HG02763 (cell line): ENCODE measurements around the gene L3MBTL4.
A peak's percentile ranks its signal among the peaks of the same experiment; 100 is the strongest.
"Not testable (repeated sequence)": the region's sequence is repeated elsewhere in the genome, so short reads cannot be mapped to it uniquely, and the experiment has no call there.

Experiments
- ATAC-seq: cut with Tn5 transposase; IDR thresholded peaks from one replicate; pipeline ENCODE4 v1.9.1; 2021; ENCODE audit warnings: mild to moderate bottlenecking, moderate library complexity; ENCODE audit not compliant: unreplicated experiment

L3MBTL4 gene

DNA sequence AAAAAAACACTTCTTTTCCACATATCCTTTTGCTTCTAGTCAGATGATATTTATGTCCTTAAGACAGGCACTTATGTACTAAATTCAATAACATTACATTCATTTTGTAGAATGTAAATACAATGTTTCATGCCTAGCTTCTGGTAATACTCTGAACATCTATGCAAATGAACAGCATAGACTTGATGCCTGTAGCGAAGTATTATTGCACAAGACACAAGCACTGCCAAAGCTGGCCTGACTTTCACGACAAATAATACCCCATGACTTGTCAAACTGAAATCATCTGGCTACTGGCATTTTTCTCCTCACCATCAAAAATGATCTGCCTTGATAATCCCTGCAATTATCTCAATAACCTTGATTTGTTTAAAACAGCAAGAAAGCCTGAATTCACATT is 101.3 kb downstream of the L3MBTL4 start:
- no peak for ATAC-seq

DNA sequence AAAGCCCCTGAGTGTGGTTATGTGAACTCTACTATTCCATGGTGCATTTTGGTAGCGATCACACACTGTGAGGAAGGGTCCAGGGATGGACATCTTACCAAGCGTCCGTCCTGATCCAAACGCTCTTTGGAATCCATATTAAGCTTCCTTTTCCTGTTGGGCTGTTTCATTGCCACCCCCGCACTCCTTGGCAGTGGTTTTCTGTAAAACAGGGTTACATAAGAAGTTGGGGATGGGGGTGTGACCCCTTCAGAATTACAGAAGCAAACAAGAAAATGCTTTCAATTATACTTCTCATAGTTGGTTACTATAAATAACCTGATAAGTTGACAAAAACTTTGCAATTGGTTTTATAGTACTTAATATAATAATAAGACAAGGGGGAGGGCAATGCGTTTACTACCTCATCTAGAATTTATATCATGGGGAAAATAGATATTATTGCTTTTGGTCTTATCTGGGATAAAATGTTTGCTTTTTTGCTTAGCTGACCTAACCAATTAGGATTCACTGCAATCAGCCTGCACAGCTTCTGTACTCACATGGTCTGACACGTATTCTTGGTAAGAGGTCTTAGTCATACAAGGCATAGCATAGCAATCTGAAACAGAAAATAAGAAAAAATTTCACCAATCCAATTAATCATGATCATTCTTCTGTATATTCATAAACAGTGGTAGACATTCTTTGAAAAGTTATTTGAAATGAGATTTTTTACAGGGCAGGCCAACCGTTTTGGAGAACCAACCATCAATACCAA is 103.1 kb downstream of the L3MBTL4 start:
- ATAC-seq = no peak

DNA sequence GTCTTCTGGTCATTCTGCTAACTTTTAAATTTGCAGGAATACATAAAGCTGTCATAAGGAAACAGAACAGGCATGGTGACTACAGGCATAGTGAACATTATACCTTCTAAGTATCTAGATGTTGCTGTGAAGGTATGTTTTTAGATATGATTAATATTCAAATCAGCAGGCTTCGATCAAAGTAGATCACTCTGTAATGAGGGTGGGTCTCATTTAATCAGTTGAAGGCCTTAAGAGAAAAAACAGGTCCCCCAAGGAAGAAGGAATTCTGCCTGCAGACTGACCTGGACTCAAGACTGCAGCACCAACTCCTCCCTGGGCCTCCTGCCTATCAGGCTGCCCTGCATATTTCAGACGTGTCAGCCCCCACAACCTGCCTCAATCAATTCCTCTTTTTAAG is 104.0 kb downstream of the L3MBTL4 start:
- ATAC-seq = no peak

DNA sequence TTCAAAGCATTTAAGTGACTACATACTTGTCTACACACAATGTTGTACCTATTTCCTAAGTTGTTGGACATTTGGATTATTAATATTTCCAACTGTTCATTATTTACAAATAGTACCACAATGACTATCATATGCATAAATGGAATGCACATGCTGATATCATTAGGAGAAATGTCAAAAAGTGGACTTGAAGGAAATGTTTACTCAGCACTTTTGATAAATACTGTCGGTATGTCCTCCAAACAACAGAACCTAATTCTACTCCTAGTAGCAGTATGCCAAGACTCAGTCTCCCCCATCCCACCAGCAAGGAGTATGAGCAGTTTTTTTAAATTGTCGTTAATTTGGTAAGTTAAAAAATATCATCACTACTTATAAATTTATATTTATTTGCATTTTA is 116.8 kb downstream of the L3MBTL4 start:
- no peak for ATAC-seq

DNA sequence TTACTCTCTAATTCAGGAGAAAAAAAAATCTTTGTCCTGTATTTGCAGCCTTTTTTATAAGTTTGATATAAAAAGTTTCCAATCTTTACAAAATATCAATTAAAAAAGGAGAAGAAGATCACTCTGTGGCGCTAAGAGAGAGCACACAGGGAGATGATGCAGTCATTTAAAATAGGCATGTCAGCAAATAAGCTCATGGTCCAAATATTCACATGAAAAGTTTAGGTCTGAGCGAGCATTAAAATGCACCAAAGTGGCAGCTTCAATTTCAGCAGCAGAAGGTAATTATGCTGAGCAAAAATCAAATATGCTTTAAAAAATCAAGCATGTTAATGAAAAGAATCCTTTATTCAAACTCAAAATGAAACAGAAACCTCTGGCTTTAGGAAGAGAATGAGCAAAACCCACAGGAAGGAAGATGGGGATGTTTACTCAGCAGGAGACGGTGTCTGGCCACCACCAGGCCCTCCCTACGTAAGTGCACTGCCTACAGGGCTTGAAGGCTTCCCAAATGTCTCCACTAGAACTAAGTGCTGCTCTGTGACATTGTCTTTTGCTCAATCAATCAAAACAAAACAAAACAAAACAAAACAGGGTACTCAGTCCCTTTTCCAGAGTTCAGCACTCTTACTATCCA is 120.4 kb downstream of the L3MBTL4 start:
- ATAC-seq = no peak

DNA sequence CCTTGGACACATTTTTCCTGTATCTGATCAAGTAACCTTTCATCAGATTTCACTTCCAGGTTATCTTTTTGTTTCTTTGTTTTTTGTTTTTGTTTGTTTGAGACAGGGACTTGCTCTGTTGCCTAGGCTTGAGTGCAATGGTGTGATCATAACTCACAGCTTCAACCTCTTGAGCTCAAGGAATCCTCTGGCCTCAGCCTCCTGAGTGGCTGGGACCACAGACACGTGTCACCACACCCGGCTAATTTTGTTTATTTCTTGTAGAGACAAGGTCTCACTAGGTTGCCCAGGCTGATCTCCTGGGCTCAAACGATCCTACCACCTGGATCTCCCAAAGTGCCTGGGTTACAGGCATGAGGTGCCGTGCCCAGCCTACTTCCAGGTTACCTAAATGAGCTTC is 124.9 kb downstream of the L3MBTL4 start:
- no peak for ATAC-seq

DNA sequence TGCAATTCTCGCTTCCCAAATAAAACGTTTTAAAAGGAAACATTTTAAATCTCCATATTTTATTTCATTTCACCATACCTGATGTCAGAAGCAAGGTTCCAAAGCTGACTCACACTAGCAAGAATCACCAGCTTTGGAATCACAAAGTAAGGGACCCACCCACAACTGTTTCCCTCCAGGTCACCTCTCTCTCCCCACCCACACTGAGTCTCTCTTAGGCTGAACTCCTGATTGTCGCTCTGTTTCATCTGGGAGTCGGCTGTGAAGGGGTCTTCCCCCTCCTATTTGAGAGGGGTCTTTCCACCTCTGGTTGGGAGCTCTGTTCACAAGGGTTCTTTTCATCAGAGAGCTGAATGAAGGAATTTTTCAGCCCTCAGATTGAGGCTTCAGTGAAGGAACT is 128.1 kb downstream of the L3MBTL4 start:
- ATAC-seq = no peak

DNA sequence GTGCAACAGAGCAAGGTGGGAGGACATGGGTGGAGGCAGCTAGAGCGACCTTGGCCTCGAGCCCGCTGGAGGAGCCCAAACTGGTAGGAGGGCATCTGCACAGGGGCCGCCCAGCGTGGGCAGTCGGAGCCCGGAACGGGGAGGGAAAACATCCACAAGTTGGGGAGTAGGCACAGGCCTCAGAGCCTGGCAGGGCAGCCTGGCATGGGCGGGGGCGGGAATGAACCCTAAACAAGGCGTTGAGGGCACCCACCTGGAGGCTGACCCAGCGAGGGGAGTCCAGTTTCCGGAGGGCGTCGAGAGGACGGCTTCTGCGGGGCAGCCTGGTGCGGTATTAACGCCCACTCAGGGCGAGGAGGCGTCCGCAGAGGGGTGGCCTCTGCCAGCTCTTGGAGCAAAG is 129.9 kb downstream of the L3MBTL4 start:
- no peak for ATAC-seq

DNA sequence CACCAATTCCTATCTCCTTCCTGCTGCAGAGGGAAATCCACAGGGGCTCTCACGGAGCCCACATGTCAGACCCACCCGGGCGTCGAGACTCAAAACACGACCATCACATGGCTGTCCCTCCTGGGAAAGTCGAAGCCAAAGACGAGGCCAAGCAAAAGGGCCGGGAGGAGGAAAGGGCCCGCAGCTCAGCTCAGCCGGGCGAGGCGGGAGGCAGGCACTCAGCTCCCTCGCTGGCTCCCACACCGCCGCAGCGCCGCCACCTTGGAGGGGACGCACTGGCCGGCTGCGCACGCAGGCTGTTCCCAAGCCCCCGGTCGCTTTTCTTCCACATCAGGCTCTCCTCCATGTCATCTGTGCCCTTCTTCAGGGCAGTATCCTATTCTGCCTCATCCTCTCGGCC is 130.4 kb downstream of the L3MBTL4 start:
- ATAC-seq = no peak

DNA sequence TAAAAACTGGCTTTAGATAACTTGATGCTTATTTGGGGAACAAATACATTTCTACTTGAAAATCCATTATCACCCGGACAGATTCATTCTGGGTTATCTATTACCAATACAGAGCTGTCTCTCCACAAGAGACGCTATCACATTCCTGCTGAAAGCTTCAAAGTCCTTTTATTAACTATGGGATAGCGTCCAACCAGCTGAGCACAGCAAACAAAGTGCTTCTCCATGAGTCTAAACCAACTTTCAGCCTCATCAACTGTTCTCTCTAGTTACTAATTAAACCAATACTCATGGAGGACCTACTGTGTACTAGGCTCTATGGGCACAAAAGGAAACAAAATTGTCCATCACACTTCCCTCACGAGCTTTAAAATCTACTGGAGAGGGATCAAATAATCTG is 132.8 kb downstream of the L3MBTL4 start:
- no peak for ATAC-seq

DNA sequence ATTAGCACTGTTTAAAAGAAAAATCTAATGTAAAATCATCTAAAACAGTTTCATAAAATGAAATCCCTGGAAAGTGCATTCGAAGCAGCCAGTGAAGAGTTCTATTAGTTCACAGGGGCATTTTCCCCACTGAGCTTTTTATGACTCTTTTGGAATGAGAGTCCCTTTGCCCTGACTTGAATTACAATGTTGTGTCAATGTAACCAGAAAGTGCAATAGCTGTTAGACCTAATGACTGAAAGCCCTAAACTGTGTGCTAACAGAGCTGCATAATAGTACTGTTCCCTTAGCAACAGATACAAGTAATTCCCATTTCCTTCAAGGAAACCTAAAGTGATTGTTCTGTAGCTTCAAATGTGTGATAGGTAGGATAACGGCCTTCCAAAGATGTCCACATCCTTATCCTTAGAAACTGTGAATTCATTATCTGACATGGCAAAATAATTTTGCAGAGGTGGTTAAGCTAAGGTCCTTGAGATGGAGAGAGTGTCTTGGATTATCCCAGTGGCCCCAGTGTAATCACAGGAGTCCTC is 134.4 kb downstream of the L3MBTL4 start:
- no peak for ATAC-seq

DNA sequence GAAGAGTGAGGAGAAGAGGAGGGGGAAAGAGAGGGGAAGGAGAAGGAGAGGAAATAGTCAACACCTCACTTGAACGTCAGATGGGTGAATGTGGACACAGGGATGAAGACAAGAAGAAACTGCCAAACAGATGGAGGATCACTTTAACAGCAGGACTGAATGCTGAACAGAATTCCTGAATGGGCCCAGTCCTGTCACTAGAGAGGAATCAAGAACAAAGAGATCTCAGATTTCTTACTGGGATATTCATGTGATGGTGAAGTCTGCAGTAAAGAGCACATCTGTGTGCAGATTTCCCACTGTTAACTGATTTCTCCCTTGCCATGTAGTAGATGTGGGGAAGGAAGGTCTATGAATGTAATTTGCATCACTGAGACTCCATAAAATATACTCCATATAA is 135.4 kb downstream of the L3MBTL4 start:
- no peak for ATAC-seq

DNA sequence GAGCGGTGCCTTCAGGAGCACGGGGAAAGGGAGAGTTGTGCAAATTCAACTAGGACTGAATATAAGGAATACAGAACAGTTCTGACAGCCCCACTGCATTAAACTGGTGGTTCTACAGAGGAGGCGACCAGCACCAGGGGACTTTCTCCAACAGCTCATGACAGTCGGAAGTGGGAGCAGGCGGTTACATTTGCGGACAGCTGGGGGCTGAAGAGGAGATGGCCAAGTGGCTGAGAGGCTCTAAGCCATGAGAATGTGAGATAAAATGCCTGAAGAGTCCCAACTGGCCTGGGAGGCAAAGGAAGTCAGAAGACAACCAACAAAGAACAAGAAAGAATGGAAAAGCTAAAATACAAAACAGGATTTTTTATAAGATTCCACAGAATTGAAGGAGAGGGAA is 141.3 kb downstream of the L3MBTL4 start:
- ATAC-seq = no peak

DNA sequence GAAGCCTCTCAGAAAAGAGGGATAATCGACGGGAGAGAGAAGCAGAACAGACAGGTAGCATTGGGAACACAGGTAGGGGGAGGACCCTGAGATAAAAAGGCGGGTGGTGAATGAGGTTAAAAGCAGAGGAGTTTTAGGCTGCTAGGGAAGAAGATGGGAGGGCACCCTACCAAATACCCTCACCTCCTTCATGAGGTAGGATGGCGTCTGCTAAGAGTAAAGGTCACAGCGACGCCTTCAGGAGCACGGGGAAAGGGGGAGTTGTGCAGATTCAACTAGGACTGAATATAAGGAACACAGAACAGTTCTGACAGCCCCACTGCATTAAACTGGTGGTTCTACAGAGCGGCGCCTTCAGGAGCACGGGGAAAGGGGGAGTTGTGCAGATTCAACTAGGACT is 142.6 kb downstream of the L3MBTL4 start:
- not testable (repeated sequence) for ATAC-seq

DNA sequence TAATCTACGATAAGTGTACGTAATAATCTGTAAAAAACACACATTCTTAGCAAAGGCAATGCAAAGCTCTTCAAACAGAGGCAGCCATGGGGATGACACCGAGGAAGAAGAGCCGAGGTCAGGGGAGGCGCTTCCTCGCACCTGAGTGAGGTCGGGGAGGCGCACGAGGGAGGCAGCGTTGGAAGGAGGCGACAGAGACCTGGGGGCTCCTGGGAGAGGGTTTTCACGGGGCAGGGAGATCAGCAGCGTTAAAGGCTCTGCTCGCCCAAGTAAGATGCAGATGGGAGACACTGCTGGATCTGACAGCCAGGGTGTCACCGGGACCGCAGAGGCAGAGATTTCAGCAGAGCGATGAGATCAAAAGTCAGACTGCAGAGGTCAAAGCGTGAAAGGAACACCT is 143.1 kb downstream of the L3MBTL4 start:
- ATAC-seq = no peak

DNA sequence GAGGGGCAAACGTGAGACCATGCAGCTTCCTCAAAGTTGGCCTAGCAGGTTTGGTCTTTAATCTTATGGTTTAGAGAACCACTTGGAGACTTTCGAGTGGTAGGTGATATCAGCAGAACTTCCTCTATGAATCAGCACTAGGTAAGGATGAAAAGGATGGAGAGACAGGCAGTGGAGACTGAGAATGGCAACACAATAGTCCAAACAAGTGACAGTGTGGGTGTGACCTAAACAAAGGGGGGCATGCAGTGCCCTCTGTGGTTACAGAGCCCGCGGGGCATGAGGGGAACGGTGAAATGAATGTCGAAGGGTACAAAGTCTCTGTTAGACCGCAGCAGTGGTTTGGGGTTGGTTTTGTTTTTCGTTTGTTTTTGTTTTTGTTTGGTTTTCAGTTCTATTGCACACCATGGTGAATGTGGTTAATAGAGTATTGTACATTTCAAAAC is 143.9 kb downstream of the L3MBTL4 start:
- peak; percentile 82 for ATAC-seq

DNA sequence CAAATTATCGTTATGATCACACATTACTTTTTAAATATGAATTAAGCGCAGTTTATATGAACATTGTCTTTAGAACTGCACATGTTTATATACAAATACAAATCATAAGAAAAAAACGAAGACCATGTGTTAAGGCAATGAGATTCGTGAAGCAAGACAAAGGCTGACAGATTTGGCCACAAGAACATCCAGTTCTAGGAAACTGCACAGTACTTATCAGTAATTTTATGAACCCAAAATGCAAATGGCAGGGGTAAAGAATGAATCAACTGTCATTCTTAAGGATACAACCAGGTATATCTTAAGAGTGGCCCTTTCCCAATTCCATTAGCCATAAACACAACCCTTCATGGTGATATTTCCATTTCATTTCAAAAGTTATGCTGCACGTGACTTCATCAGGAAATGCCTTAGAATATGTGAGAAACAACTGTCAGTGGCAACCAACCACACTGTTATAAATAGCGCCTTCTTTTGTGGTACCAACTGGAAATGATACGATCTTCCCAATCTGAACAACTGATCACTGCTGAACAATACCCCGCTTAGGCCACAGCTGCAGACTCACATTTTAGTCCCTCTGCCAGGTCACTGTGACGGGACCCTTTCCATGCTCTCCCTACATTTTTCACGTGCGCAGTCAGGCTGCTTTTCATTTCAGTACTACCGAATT is 144.9 kb downstream of the L3MBTL4 start:
- ATAC-seq = no peak

DNA sequence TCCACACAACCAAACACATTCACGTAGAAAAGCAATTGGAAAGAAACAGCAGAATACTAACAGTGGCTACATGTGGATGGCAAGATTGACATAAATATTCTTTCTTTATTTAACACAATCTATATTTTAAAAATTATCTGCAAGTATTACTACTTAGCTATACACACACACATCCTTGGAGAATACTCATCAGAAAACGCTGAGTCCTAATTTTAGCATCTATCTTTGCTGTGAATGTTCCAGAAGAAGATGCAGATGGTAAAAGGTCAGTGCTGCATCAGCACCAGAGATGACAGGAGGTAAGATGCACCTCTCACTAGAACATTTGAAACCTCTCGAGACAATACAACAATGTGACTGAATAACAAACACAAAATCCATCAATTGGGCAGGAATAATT is 148.5 kb downstream of the L3MBTL4 start:
- ATAC-seq = no peak

DNA sequence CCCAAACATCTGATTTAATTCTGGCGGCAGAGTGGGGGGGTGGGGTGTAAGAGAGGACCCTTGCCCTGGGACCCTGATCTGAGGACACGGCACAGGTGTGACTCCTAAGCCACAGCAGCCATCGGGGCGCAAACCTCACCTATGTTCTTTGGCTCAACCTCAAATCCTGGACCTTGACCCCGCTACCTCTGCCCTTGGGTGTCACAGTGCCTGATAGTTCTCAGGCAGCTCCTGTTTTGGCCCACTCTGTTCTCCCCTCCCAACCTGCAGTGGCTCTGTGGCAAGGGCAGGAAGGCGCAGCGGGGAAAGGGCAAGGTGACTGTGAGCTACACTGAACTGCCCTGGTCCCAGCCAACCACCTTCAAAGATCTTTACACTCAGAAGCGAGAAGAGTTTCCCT is 152.8 kb downstream of the L3MBTL4 start:
- no peak for ATAC-seq

DNA sequence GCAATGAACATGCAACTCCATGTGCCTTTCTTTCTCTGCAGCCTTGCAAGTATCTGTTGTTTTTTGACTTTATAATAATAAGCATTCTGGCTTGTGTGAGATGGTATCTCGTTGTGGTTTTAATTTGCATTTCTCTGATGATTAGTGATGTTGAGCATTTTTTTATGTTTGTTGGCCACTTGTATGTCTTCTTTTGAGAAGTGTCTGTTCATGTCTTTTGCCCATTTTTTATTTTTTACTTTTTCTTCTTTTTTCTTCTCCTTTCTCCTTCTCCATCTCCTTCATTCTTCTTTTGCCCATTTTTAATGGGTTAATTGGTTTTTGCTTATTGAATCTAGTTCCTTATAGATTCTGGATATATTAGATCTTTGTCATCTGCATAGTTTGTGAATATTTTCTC is 155.4 kb downstream of the L3MBTL4 start:
- ATAC-seq = not testable (repeated sequence)

DNA sequence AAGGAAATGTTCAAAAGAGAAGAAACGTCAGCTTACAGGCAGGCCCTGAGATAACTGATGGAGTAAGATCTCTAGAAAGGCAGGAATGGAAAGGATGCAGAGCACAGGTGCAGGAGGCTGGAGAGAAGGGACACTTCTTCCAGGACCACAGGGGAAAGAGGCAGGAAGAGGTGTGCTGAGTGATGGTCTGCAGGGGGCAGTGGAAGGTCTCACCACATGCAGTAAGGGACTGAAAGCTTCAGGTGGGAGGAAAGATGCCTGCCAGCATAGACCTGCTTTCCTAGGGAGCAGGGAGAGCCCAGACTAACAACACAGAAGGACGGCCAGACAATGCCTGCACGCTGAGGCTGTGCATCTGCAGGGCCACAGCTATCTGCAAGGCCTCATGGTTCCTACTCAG is 156.8 kb downstream of the L3MBTL4 start:
- no peak for ATAC-seq

DNA sequence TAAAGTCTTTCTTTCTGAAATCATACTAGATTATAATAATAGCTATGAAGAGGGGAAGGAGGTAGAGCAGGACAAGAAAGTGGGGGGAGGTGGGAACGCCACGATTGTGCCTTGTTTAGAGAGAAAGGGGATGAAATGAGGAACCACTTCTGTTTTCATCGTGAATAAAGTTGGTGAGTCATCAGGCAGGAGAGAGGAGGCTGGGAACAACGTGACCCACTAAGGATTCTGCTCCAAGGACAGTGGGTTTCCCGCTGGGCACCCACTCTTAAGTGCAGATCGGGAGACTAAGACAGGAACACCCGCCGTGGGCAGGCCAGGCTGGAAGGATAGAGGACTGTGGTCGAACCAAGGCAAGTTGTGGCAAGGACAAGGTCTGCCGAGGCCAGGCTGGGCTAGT is 158.2 kb downstream of the L3MBTL4 start:
- ATAC-seq = no peak
